Activated T-cell treated with anti-CD3 and anti-CD28 coated beads, Interleukin-2, amount 50 U/mL, for 48 hours (primary cell): ENCODE measurements around the gene E2F2.
A peak's percentile ranks its signal among the peaks of the same experiment; 100 is the strongest.
"Not testable (repeated sequence)": the region's sequence is repeated elsewhere in the genome, so short reads cannot be mapped to it uniquely, and the experiment has no call there.

ENCODE experiments used
- DNase-seq, 2 experiments: peaks; one replicate each; pipeline ENCODE4 v3.0.0-alpha.2; 2020

Gene E2F2

DNA sequence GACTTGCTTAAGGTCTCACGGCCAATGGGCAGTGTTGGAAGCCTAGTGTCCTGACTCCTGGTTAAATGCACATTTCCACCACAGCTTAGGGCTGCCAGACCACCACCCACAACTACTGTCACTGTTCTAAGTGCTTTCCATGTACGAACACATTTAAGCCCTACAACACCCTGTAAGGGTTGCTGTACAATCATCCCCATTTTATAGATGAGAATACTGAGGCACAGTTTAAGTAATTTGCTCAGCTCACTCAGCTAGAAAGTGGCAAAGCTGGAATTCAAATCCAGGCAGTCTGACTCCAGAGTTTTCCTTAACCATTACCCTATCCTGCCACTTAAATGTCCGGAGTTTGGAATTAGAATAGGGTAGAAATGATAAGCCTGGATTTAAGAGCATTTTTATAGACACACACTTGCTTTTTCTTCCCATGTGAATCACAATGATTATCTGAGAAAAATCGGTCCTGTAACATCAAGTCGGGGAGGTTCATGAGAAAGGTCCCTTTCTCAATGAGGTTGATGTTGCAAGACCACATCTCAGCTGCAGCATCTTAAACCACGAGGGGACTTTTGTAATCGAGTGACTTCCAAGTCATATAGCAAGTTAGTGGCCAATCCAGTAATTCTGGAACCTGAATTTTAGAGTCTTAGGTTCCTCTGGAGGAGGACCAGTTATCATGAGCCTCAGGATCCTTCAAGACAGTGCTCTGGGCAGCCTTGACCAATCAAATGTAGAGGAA is 8.6 kb downstream of the E2F2 start:
- DNase-seq = no peak

DNA sequence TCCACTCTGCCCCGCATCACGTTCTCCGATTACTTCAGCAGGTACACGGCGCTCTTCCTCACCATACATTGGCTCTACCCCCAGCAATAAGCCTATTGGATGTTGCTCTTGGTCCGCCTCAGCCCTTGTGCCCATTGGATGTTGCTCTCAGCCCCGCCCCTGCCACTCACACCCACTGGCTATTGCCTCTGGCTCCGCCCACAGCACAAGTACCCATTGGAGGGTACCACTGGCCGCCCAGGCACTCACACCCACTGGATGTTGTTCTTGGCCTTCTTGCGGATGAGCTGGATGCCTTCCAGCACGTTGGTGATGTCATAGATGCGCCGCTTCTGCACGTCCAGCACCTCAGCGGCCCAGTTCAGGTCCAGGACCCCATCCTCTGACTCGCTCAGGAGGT is 9.4 kb downstream of the E2F2 start:
- DNase-seq = peak in 1 of 2 experiments; percentile 50

DNA sequence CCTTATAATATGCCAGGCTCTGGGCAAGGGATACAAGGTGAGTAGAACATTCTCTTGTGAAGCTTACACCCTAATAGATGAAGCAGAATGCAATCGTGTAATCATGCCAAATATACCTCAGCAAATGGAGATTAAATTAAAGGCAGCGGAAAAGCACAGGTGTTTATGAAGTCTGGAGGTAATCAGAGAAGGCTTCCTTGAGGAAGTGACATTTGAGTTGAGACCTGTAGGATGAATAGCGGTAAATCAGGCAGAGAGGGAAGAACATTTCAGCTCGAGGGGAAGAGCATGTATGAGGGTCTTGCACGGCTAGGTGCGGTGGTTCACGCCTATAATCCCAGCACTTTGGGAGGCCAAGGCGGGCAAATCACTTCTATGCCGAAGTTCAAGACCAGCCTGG is 13.5 kb downstream of the E2F2 start:
- no peak for DNase-seq

DNA sequence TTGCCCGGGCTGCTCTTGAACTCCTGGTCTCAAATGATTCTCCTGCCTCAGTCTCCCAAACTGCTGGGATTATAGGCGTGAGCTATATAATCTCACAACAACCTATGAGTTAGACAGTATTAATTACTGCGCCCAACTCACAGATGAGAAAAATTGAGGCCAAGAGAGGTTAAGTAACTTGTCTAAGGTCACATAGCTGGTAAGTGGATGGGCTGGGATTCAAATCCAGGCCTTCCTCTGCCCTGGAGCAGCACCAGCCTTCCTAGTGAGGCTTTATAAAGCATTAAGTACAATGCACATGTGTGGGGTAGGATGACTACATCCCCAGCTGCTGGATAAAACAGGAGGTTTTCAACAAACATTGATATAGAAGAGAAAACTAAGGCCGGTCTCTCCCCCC is 15.1 kb downstream of the E2F2 start:
- no peak for DNase-seq

DNA sequence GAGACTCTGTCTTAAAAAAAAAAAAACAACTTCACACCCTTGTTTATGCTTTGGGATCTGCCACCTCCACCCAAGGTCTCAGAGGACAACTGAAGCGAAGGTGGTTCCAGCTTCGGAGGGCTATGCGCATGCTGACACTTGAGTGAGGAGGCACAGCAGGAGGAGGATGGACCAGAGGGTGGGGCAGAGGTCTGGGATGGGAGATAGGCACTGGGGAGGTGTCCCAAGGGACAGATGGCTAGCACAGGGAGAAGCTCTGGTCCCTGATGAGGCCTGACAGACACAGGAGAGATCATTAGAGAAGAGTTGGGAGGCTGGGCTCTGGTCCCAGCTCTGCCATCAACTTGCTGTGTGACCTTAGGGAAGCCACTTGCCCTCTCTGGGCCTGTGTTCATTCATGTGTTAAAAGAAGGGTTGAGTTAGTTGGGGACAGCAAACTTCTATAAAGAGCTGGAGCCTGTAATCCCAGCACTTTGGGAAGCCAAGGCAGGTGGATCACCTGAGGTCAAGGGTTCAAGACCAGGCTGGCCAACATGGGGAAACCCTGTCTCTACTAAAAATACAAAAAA is 16.8 kb downstream of the E2F2 start:
- no peak for DNase-seq

- DNase-seq = no peak
Observed at GRCh38 chr1:23509896-23510295, 21.1 kb downstream of the E2F2 start.

DNA sequence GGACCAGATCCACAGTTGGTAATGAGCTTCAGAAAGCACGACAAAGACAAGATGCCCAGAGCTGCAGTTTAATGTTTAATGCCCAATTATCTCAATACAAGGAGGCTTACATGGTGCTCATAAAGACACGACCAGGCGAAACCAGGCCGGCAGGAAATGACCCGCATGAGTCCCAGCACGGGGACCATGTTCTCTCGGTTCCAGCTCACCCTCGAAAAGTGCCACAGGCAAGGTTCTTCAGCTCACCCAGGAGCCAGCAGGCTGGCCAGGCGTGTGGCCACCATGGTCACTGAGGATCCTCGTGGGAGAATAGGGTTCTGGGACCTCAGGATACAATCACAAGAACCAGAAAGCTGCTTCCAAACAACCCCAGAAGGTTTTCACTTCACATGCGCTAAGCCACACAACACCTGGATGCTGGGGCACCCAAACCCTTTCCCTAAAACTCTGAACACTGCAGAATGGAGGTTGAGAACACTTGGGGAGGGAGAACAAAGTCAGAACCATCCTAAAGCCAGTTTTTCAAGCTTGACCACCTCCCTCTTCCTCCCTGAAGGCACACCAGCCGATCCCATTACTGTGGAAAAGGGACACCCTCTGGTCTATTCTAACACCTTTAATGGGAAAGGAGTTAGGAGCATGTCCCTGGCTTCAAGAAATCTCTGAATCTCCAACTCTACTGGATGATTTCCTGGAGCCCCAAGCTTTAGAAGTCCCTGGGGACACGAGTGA is 24.5 kb downstream of the E2F2 start:
- no peak for DNase-seq

GRCh38 chr1:23505851-23506250 is 25.2 kb downstream of the E2F2 start:
- DNase-seq = no peak

DNA sequence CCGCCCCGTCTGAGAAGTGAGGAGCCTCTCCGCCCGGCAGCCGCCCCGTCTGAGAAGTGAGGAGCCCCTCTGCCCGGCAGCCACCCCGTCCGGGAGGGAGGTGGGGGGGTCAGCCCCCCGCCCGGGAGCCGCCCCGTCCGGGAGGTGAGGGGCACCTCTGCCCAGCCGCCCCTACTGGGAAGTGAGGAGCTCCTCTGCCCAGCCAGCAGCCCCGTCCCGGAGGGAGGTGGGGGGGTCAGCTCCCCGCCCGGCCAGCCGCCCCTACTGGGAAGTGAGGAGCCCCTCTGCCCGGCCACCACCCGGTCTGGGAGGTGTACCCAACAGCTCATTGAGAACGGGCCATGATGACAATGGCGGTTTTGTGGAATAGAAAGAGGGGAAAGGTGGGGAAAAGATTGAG is 26.9 kb downstream of the E2F2 start:
- DNase-seq = not testable (repeated sequence)

DNA sequence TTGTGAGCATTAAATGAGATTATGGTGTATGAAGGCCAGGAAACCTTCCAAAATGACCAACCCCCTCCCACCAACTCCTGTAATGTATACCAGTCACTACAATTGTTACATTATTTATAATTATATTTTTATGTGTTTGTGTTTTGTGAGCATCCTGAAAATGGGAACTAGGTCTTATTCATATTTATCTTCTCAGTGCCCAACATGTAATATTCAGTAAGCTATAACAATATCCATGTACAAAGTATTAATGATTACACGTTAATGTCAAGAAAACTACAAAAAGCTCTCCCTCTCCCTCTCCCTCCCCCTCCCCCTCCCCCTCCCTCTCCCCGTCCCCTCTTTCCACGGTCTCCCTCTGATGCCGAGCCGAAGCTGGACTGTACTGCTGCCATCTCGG is 28.1 kb downstream of the E2F2 start:
- no peak for DNase-seq

GRCh38 chr1:23500466-23500865 is 30.6 kb downstream of the E2F2 start:
- DNase-seq = no peak

DNA sequence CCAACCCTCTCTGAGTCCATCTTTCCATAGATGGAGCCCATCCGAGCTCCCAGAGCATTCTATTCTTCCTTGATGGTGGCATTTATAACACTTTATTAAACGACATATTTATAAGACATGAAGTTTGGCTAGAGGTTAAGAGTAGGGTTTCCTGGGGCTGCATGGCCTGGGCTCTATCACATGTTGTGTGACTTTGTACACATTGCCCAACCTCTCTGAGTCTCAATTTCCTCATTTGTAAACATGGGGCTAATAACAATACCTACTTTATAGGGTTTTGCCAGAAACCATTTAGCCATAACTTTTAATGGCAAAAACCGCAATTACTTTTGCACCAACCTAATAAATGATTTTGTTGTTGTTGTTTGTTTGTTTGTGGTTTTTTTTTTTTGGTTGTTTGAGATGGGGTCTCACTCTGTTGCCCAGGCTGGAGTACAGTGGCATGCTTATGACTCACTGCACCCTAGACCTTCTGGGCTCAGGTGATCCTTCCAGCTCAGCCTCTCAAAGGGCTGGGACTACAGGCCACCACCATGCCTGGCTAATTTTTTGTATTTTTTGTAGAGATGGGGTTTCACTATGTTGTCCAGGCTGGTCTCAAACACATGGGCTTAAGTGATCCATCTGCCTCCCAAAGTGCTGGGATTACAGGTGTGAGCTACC is 33.1 kb downstream of the E2F2 start:
- no peak for DNase-seq

DNA sequence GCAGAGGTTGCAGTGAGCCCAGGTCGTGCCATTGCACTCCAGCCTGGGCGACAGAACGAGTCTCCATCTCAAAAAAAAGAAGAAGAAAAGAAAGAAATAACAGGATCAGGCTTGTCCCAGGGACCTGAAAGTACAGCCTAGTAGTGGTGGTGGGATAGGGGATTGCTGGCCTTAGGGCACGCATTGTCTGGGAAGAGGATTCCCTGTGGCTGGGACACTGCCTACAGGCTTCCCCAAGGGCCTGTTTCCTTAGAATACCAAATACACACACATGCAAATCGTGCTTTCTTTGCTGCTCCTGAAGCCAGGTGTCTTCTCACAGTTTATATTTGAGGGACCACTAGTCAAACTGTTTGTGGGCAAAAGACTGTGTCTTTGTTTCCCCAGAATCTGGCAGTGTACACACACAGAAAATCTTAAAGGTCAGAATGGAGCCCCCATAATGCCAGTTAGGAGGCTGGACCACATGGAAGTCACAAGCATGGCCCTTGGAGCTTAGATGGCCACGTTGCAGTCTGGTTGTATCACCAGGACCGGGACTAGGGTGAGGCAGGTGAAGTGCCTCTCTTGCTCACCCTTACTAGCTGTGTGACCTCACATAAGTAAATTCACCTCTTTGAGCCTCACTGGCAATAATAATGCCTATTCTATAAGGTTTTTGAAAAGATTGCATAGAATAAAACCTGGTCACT is 34.4 kb downstream of the E2F2 start:
- no peak for DNase-seq

DNA sequence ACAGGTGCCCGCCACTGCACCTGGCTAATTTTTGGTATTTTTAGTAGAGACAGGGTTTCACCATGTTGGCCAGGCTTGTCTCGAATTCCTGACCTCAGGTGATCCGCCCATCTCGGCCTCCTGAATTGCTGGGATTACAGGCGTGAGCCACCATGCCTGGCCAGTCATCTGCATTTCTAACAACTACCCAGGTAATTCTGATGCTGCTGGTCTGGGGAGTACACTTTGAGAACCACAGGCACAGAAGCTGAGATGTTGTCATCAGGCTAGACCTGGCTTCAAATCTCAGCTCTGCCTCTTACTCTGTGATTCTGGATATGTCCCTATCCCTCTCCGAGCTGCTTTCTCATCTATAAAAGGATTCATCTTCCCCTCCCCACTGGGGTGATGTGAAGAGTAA is 36.2 kb downstream of the E2F2 start:
- DNase-seq = not testable (repeated sequence)

- DNase-seq = not testable (repeated sequence)
Observed at GRCh38 chr1:23492776-23493175, 38.3 kb downstream of the E2F2 start.

GRCh38 chr1:23492132-23492720 is 38.8 kb downstream of the E2F2 start:
- no peak for DNase-seq

DNA sequence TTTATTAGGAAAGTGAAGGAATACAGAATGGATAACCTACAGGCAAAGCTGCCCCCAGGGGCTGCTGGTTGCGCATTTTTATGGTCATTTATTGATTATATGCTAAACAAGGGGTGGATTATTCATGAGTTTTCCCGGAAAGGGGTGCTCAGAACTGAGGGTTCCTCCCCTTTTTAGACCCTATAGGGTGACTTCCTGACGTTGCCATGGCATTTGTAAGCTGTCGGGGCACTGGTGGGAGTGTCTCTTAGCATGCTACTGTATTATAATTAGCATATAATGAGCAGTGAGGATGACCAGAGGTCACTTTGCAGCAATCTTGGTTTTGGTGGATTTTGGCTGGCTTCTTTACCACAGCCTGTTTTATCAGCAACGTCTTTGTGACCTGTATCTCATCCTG is 41.2 kb downstream of the E2F2 start:
- DNase-seq = no peak

- DNase-seq = no peak
Observed at GRCh38 chr1:23485002-23485332, 46.1 kb downstream of the E2F2 start.

- DNase-seq = peak; percentile 92 to 94
Observed at GRCh38 chr1:23484253-23485001, 46.6 kb downstream of the E2F2 start.

DNA sequence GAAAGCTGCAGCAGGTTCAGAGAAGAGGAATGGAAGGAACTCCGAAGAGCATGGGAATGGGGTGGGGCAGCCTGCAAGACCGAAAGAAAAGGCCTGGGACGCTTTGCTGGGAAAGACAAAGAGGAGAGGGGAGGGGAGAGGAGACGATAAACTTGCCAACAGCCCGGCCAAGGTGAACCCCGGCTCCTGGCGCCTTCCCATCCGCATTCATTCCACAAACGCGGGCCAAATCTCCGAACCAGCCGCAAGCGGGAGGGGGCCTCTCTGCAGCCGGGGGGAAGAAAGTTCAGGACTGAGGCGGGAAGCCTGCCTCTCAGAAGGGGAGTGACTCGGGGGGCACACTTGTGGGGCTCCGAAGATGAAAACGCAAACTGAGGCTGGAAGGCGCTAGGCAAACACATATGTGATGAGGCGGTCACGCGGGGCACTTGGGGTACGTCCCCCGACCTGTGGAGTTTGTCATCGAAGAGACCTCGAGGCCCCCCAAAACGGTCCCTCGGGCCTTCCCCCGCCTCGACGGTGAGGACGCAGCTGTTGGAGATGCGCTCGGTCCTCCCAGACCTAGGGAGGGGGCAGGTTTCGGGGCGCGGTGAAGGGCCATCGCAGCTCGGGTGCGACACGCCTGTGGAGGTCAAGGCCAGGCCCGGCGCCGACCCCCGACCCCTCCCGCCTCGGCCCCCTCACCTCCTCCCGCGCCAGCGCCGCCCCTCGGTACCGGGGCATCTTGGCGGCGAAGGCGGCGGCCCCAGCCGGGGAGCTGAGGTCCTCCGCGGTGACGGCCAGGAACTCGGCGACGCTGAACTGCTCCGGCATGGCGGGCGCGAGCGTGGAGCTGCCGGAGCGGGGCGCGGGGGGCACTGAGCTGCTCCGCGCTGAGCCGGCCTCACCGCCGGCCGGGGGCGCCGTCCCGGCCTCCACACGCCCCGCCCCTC is 47.4 kb downstream of the E2F2 start, which contains the start of gene ASAP3:
ASAP3 (minus strand) TSS at position 859 of the 932 bp plus-strand sequence; CDS start at position 813, 46 bp downstream.
- DNase-seq = peak in 1 of 2 experiments; percentile 38

DNA sequence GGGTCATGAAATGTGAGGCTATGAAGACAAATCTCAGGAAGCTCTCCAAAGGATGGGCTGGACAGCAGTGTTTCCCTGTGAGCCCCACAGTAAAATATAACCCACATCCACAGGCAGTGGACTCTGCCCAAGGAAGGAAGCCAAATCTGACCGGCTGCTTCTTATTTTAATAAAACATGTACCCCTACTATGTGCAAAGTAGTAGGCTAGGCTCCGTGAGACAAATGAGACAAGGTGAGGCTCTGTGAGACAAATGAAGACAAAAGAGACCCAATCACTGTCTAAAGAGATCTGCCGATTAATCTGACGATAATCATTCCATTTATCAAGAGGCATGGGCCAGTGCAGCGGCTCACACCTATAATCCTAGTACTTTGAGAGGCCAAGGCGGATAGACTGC is 49.1 kb downstream of the E2F2 start:
- DNase-seq = no peak
